Gastroesophageal sphincter (tissue), 4 donors: ENCODE measurements around the gene KRT35. TPM values are rescaled to one million over a fixed set of nuclear protein-coding genes. Genes with fewer than 3 reads are reported as not detected.

Experiments
- ATAC-seq: fragments of 150-250 bp; one replicate; pipeline ENCODE4 v1.9.1; 2016; ENCODE audit warnings: mild to moderate bottlenecking, moderate library complexity
- H3K27ac ChIP-seq, 4 donors: fragments of 200-600 bp; sonication (generic) in 3 of 4; 1 replicate in 3 of 4; 2 replicates in 1 of 4; pipeline ENCODE4 v1.5.1; 2016 to 2019
- H3K27me3 ChIP-seq: fragments of 200-600 bp; sonication (generic); one replicate; pipeline ENCODE4 v1.5.1; 2019
- H3K36me3 ChIP-seq, 2 donors: fragments of 200-600 bp; sonication (generic); one replicate each; pipeline ENCODE4 v1.5.1; 2019; ENCODE audit warnings: control low read depth in 1 of 2
- H3K4me1 ChIP-seq, 3 donors: fragments of 200-600 bp; sonication (generic); 1 replicate in 2 of 3; 2 replicates in 1 of 3; pipeline ENCODE4 v1.5.1; 2016 to 2019; ENCODE audit warnings: control low read depth in 2 of 3
- H3K4me3 ChIP-seq, 2 donors: fragments of 200-600 bp; sonication (generic); one replicate each; pipeline ENCODE4 v1.5.1; 2019; ENCODE audit warnings: mild to moderate bottlenecking in 1 of 2, moderate library complexity in 1 of 2
- H3K9me3 ChIP-seq, 3 donors: fragments of 200-600 bp; sonication (generic); one replicate each; pipeline ENCODE4 v1.5.1; 2017 to 2019; ENCODE audit warnings: control low read depth in 2 of 3
- EP300 ChIP-seq: sonication (generic); formaldehyde crosslinking; IDR thresholded peaks from one replicate; pipeline ENCODE4 v1.6.1; 2017; ENCODE audit warnings: antibody characterized with exemption, mild to moderate bottlenecking
- POLR2A ChIP-seq, 2 donors: fragments of 450-650 bp; IDR thresholded peaks; one replicate each; pipeline ENCODE4 v1.6.1; 2017; ENCODE audit warnings: antibody characterized with exemption in 2 of 2, mild to moderate bottlenecking in 2 of 2, moderate library complexity in 1 of 2
- POLR2AphosphoS5 ChIP-seq: sonication (generic); formaldehyde crosslinking; IDR thresholded peaks from one replicate; pipeline ENCODE4 v1.6.1; 2017; ENCODE audit warnings: antibody characterized with exemption
- WGBS, 2 donors: methylation state at CpG; one replicate each; pipeline ENCODE4 v1.1.5; 2018; ENCODE audit warnings: low coverage in 1 of 2; 5-methylcytosine and 5-hydroxymethylcytosine counted together
- total RNA-seq, 4 donors: library from RNA; depleted of rRNA; stranded (reverse); fragments of >200 nt; gene quantifications; one replicate each; pipeline ENCODE4 v1.1.0, GENCODE V29; 2016
- TF ChIP-seq, protein P1 (sequence below), 4 experiments: fragments of 200-600 bp in 2 of 4; fragments of 450-650 bp in 2 of 4; sonication (generic) in 1 of 4; IDR thresholded peaks; one replicate each; pipeline ENCODE4 v1.5.1; 2017 to 2019; ENCODE audit warnings: antibody characterized with exemption in 4 of 4, mild to moderate bottlenecking in 2 of 4, moderate library complexity in 2 of 4

KRT35 gene
- total RNA-seq, 4 donors from 2014 or later = not detected

DNA sequence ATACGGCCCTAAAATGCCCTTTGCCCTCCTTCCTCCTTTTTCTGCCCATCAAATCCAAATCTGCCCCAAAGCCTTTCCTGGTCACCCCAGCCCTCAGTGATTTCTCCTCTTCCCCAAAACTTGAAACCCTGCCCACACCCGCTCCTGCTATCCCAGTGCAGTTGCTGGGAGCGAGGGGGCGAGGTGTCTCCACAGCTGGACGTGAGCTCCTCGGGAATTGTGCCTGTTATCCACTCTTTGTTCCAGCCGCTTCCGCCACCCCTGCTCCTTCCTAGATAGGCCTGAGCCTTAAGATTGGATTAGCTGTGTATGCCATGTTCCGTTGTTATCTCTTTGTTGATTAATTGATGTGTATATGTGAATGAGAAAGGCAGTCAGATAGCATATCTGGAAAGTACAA, 2.6 kb upstream of the KRT35 start:
- no peak for ATAC-seq
- no peak overlapping the region for H3K27ac ChIP-seq
- no peak overlapping the region for H3K4me3 ChIP-seq
- H3K36me3 ChIP-seq = no peaks in the 10 kb centered on the region
- WGBS, 2 donors = 64 to 91% methylated on average over 4 to 9 of the region's 9 CpGs
- H3K4me1 ChIP-seq = no peaks in the 10 kb centered on the region
- TF ChIP-seq, protein P1, sequence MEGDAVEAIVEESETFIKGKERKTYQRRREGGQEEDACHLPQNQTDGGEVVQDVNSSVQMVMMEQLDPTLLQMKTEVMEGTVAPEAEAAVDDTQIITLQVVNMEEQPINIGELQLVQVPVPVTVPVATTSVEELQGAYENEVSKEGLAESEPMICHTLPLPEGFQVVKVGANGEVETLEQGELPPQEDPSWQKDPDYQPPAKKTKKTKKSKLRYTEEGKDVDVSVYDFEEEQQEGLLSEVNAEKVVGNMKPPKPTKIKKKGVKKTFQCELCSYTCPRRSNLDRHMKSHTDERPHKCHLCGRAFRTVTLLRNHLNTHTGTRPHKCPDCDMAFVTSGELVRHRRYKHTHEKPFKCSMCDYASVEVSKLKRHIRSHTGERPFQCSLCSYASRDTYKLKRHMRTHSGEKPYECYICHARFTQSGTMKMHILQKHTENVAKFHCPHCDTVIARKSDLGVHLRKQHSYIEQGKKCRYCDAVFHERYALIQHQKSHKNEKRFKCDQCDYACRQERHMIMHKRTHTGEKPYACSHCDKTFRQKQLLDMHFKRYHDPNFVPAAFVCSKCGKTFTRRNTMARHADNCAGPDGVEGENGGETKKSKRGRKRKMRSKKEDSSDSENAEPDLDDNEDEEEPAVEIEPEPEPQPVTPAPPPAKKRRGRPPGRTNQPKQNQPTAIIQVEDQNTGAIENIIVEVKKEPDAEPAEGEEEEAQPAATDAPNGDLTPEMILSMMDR (IDR thresholded peaks at IDR 0.05) = no peak
- no peaks in the 10 kb centered on the region for H3K27me3 ChIP-seq
- H3K9me3 ChIP-seq = no peaks in the 10 kb centered on the region

DNA sequence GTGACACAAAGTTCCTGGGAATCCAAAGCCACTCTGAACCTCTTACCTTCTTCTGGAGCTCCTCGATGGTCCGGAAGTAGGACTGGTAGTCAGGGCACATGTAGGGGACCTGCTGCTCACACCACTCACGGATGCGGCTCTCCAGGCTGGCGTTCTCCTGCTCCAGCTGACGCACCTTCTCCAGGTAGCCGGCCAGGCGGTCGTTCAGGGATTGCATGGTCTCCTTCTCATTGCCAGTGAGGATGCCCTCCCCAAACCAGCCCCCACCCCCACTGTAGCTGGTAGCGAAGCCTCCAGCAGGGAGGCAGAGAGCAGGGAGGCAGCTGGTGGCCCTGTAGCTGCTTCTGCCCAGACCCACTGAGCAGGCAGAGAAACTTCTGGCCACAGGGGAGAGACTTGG, 370 bp downstream of the KRT35 start:
- WGBS, 2 donors = 100% methylated on average over 5 of the region's 10 CpGs; no CpG with 5 or more reads in 1 of the 2 donors

DNA sequence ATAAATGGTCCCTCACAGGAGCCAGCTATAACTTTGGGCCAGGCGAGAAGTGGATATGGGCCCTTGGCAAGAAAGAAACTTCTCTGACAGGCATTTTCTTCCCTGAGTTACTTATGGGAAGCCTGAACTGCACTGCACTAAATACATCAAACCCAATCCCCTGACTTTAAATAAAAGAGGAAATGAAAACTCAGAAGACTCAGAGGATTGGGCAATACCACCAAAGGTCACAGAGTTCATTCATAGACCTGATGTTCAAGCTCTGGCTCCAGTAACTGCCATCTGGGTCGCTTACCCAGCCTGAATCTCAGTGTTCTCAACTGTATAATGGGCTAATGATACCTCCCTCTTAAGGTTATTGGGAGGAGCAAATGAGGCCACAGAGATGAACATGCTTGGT, 815 bp downstream of the KRT35 start:
- no peak for TF ChIP-seq POLR2AphosphoS5
- no peak for TF ChIP-seq EP300
- TF ChIP-seq, protein P1 (IDR thresholded peaks at IDR 0.05) = no peak
- no peak for TF ChIP-seq POLR2A (IDR thresholded peaks at IDR 0.05)
- H3K4me3 ChIP-seq = no peak overlapping the region
- H3K9me3 ChIP-seq = no peaks in the 10 kb centered on the region
- H3K27ac ChIP-seq = no peak overlapping the region
- WGBS, 2 donors = 71 to 100% methylated on average over 1 of the region's 2 CpGs
- H3K27me3 ChIP-seq = no peaks in the 10 kb centered on the region
- ATAC-seq = no peak
- no peaks in the 10 kb centered on the region for H3K36me3 ChIP-seq
- no peaks in the 10 kb centered on the region for H3K4me1 ChIP-seq

More for the DNA sequence above, 370 bp downstream of the KRT35 start:
- no peak overlapping the region for H3K27ac ChIP-seq
- H3K27me3 ChIP-seq = no peaks in the 10 kb centered on the region
- TF ChIP-seq POLR2AphosphoS5 = no peak
- no peak for TF ChIP-seq POLR2A (IDR thresholded peaks at IDR 0.05)
- no peak for TF ChIP-seq EP300
- TF ChIP-seq, protein P1 (IDR thresholded peaks at IDR 0.05) = no peak
- H3K9me3 ChIP-seq = no peaks in the 10 kb centered on the region
- no peaks in the 10 kb centered on the region for H3K4me1 ChIP-seq
- ATAC-seq = no peak
- H3K4me3 ChIP-seq = no peak overlapping the region
- no peaks in the 10 kb centered on the region for H3K36me3 ChIP-seq

DNA sequence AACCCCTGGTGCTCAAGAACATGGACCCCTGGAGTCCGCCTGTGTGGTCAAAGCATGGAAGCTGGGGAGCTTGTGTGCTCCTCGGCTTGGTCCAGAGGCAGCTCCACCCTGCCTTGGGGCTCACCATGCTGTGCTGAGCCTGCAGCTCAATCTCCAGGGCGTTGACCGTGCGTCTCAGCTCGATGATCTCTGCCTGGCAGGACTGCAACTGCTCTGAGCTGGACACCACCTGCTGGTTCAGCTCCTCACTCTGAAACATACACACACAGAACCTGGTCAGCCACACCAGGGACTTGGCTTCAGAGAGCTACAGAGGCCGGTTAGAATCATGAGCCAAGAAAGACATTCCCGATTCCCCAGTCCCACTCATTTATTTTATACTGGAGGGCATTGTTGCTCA, 2.7 kb downstream of the KRT35 start:
- Histone ChIP-seq H3K4me1 (no peaks in the 10 kb centered on the region), H3K4me3 (no peak overlapping the region), H3K27me3 (no peaks in the 10 kb centered on the region), H3K27ac (no peak overlapping the region), H3K36me3 (no peaks in the 10 kb centered on the region), H3K9me3 (no peaks in the 10 kb centered on the region)
- WGBS, 2 donors = 33% methylated on average over 1 of the region's 8 CpGs; no CpG with 5 or more reads in 1 of the 2 donors
- no peak for ATAC-seq
- no peak for TF ChIP-seq POLR2A (IDR thresholded peaks at IDR 0.05)
- TF ChIP-seq, protein P1 (IDR thresholded peaks at IDR 0.05) = no peak
- TF ChIP-seq POLR2AphosphoS5 = no peak
- TF ChIP-seq EP300 = no peak

DNA sequence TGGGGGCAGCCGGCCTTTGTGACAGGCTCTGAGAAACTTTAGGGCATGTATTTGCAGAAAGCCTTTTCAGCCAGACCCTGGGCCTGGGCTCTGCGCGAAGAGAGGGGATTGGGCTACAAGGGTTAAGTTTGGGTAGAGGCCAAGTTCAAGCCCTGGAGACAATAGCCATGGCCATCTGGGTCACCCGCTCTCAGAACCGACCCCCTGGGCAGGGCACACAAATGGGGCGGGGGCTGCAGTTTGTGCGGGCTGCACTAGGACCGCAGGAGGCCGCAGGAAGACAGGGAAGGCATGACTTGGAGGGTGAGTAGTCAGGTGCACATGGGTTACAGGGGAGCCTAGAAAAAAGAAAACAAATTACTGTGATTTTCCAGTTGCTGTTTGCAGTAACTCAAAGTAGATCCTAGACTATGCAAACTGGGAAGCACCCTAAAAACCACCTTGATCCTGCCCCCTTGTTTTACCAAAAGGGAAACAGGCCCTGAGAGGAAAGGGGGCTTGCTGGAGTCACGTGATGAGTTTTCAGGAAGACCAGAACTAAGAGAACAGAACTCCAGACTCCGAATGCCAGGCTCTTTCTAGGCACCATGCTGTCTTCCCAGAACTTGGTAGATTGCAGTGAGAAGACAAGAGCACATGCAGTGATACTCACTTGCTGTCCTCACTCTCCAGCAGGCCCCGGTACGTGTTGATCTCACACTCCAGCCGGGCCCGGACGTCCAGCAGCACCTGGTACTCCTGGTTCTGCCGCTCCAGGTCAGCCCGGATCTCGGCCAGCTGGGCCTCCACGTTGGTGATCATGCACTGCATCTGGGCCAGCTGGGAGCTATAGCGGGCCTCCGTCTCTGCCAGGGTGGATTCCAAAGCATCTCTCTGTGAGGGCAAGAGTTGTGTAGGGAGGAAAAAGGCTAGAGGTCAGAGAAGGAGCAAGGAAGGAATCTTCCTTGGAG, 3.8 kb downstream of the KRT35 start:
- TF ChIP-seq POLR2A (IDR thresholded peaks at IDR 0.05) = no peak
- TF ChIP-seq EP300 = no peak
- H3K4me3 ChIP-seq = no peak overlapping the region
- no peaks in the 10 kb centered on the region for H3K36me3 ChIP-seq
- no peaks in the 10 kb centered on the region for H3K27me3 ChIP-seq
- ATAC-seq = no peak
- no peak overlapping the region for H3K27ac ChIP-seq
- H3K4me1 ChIP-seq = no peaks in the 10 kb centered on the region
- WGBS, 2 donors = 90 to 100% methylated on average over 1 to 14 of the region's 22 CpGs
- H3K9me3 ChIP-seq = no peaks in the 10 kb centered on the region
